ENCODE measurements around the gene DAD1.

- TF ChIP-seq, protein P1, sequence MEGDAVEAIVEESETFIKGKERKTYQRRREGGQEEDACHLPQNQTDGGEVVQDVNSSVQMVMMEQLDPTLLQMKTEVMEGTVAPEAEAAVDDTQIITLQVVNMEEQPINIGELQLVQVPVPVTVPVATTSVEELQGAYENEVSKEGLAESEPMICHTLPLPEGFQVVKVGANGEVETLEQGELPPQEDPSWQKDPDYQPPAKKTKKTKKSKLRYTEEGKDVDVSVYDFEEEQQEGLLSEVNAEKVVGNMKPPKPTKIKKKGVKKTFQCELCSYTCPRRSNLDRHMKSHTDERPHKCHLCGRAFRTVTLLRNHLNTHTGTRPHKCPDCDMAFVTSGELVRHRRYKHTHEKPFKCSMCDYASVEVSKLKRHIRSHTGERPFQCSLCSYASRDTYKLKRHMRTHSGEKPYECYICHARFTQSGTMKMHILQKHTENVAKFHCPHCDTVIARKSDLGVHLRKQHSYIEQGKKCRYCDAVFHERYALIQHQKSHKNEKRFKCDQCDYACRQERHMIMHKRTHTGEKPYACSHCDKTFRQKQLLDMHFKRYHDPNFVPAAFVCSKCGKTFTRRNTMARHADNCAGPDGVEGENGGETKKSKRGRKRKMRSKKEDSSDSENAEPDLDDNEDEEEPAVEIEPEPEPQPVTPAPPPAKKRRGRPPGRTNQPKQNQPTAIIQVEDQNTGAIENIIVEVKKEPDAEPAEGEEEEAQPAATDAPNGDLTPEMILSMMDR (IDR thresholded peaks at IDR 0.05 in 2 of 3, conservative IDR thresholded peaks at IDR 0.05 in 1 of 3; ENCODE audit: borderline replicate concordance in 1 of 3, insufficient read depth in 1 of 3, low read depth in 2 of 3, low read length in 2 of 3): no peak
- no peak for TF ChIP-seq FOSL1 (IDR thresholded peaks at IDR 0.05; ENCODE audit: low read depth)
- no peak for TF ChIP-seq YY1 (IDR thresholded peaks at IDR 0.05; ENCODE audit: extremely low read depth, insufficient replicate concordance, low read depth, low read length)
- TF ChIP-seq JUND (IDR thresholded peaks at IDR 0.05): no peak
- no peak for TF ChIP-seq EZH2phosphoT487 (IDR thresholded peaks at IDR 0.05; ENCODE audit: borderline replicate concordance)
- TF ChIP-seq SRF (IDR thresholded peaks at IDR 0.05; ENCODE audit: low read depth): no peak
- no peak for TF ChIP-seq CBX3 (IDR thresholded peaks at IDR 0.05; ENCODE audit: low read depth)
- TF ChIP-seq, protein P2, sequence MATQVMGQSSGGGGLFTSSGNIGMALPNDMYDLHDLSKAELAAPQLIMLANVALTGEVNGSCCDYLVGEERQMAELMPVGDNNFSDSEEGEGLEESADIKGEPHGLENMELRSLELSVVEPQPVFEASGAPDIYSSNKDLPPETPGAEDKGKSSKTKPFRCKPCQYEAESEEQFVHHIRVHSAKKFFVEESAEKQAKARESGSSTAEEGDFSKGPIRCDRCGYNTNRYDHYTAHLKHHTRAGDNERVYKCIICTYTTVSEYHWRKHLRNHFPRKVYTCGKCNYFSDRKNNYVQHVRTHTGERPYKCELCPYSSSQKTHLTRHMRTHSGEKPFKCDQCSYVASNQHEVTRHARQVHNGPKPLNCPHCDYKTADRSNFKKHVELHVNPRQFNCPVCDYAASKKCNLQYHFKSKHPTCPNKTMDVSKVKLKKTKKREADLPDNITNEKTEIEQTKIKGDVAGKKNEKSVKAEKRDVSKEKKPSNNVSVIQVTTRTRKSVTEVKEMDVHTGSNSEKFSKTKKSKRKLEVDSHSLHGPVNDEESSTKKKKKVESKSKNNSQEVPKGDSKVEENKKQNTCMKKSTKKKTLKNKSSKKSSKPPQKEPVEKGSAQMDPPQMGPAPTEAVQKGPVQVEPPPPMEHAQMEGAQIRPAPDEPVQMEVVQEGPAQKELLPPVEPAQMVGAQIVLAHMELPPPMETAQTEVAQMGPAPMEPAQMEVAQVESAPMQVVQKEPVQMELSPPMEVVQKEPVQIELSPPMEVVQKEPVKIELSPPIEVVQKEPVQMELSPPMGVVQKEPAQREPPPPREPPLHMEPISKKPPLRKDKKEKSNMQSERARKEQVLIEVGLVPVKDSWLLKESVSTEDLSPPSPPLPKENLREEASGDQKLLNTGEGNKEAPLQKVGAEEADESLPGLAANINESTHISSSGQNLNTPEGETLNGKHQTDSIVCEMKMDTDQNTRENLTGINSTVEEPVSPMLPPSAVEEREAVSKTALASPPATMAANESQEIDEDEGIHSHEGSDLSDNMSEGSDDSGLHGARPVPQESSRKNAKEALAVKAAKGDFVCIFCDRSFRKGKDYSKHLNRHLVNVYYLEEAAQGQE (IDR thresholded peaks at IDR 0.05; ENCODE audit: low read depth): no peak
- TF ChIP-seq POLR2A (IDR thresholded peaks at IDR 0.05; ENCODE audit: borderline replicate concordance, extremely low read depth, insufficient read depth, insufficient read length): no peak
- TF ChIP-seq SIN3A (IDR thresholded peaks at IDR 0.05; ENCODE audit: low read depth): no peak
- no peak for TF ChIP-seq EZH2 (IDR thresholded peaks at IDR 0.05)
- TF ChIP-seq RAD21 (IDR thresholded peaks at IDR 0.05; ENCODE audit: low read depth): no peak
Measured at GRCh38 chr14:22551605-22551997, 37.4 kb downstream of the DAD1 start.
